Central memory CD8-positive, alpha-beta T cell (primary cell): ENCODE results near the gene SMDT1.
"Not testable (repeated sequence)": the region's sequence is repeated elsewhere in the genome, so short reads cannot be mapped to it uniquely, and the experiment has no call there.

ENCODE experiments used
- ATAC-seq: fragments of 150-1000 bp; cut with Tn5 transposase; replicated peaks from 2 replicates; pipeline ENCODE4 v1.10.0; 2022; ENCODE audit warnings: mild to moderate bottlenecking, moderate FRiP score, moderate number of reproducible peaks; ENCODE audit not compliant: poor library complexity, severe bottlenecking; ENCODE audit errors: extremely low read depth
- DNase-seq, 2 donors: peaks; one replicate each; pipeline ENCODE4 v3.0.0; 2021; ENCODE audit warnings: low spot score in 2 of 2
- H3K27ac Mint-ChIP-seq: one replicate; pipeline ENCODE4 v1.8.0; 2022; ENCODE audit warnings: low read depth, mild to moderate bottlenecking, moderate library complexity, mixed read lengths
- H3K27me3 Mint-ChIP-seq: one replicate; pipeline ENCODE4 v1.8.0; 2022; ENCODE audit warnings: mixed read lengths
- H3K36me3 Mint-ChIP-seq: one replicate; pipeline ENCODE4 v1.8.0; 2022; ENCODE audit warnings: mild to moderate bottlenecking, moderate library complexity, mixed read lengths; ENCODE audit not compliant: insufficient read depth
- H3K4me1 Mint-ChIP-seq: one replicate; pipeline ENCODE4 v1.8.0; 2022; ENCODE audit warnings: mixed read lengths
- H3K4me3 Mint-ChIP-seq: one replicate; pipeline ENCODE4 v1.8.0; 2022; ENCODE audit warnings: mild to moderate bottlenecking, moderate library complexity, mixed read lengths
- H3K9me3 Mint-ChIP-seq: one replicate; pipeline ENCODE4 v1.8.0; 2022; ENCODE audit warnings: mixed read lengths

The SMDT1 gene

DNA sequence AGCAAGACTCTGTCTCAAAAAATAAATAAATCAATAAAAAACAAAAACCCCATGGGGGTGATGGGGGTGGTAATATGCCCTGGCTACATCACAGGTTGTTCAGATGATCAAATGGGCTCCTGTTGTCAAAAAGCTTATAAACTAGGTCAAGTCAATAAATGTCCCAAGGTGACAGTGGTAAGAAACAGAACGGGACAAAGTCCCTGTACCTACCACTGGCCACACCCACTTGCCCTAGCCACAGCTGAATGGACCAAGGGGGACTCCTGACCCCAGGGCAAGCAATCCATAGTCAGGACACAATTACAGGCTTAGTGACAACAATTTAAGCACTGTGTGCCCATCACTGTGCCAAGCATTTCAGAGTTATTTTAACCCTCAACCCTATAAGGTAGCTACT is 14.9 kb upstream of the SMDT1 start:
- H3K4me1 Mint-ChIP-seq: peaks cover 18% of the 10 kb centered on the region
- DNase-seq: no peak
- H3K4me3 Mint-ChIP-seq: no peak overlapping the region
- ATAC-seq: no peak
- no peak overlapping the region for H3K27ac Mint-ChIP-seq
- H3K9me3 Mint-ChIP-seq: no peaks in the 10 kb centered on the region
- H3K36me3 Mint-ChIP-seq: peaks cover 17% of the 10 kb centered on the region
- H3K27me3 Mint-ChIP-seq: no peaks in the 10 kb centered on the region

DNA sequence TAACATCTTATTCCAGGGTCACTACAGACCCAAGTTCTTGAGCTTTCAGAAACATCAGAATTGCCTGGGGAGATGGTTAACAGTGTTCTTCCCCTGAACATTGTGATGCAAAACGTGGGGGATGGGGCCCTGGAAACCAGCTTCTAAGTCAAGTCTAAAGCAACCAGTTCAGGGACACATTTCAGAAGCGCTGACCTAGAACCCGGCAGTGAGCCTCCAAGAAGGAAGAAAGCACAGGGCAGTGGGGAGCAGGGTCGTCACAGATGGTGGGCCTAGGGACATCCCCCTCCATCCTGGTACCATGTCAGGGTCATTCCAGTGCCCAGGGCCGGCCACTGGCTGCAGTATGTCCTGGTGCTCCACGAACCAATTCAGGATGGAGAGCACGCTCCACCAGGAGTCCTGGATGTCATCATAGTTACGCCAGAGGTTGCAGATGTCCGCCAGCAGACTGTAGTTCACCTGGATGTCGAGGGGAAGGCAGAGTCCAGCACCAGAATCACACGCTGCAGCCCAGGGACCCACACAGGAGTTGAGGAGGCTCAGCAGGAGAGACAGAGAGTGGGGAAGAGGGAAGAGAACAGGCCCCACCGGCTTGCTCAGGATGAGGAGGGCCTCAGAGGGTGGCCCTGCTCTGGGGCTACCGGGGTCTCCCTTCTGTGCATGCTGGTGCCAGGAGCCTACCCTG is 13.9 kb upstream of the SMDT1 start:
- DNase-seq (no peak), ATAC-seq (no peak)
- Mint-ChIP-seq H3K4me1 (peaks cover 28% of the 10 kb centered on the region), H3K9me3 (no peaks in the 10 kb centered on the region), H3K4me3 (no peak overlapping the region), H3K36me3 (peaks cover 16% of the 10 kb centered on the region), H3K27ac (peak overlapping the region; percentile 75), H3K27me3 (no peaks in the 10 kb centered on the region)

DNA sequence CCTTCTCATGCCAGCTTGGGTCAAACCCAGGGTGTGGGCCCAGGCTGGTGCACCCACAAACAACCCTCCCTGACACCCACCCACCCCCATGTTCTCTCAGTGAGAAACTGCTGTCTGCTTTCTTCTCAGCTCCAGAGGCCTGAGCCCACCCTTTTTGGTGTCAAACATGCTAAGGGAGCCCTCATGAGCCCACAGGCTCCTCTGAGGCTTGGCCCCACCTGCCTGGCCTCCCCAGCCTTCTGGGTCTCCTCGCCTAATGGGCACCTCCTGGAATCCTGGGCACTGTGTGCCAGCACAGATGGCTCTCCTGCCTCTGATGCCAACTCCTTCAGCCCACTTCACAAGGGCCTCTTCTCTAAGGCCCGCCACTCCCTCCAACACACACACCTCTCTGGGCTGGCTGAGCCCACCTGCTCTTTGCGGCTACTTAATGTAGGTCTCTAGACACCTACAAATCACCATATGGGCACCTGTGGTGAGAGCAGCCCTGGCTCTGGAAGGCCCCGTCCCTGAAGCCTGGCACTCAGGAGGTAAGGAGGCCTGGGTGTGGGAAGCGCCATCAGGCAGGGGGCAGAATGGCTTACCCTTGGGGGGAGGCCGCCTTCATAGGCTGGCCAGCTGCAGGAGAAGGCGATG is 13.3 kb upstream of the SMDT1 start:
- no peaks in the 10 kb centered on the region for H3K9me3 Mint-ChIP-seq
- peaks cover 16% of the 10 kb centered on the region for H3K36me3 Mint-ChIP-seq
- H3K4me1 Mint-ChIP-seq: peaks cover 35% of the 10 kb centered on the region

DNA sequence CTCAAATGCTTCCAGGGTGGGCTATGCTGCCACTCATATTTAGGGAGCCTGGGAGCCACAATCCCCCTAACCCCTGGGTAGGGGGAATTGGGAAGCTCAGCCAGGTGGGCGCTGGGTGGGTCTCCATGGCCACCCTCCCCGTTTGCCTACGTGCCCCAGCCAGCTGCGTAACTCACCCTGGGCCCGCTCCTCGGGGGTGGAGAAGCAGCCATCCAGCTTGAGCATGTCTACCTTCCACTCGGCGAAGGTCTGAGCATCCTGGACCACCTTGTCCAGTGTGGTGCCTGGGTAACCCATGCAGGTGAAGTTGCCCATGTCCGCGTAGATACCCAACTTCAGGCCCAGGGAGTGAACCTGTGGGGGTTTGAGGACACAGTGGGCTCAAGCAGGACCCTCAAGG is 12.6 kb upstream of the SMDT1 start:
- Mint-ChIP-seq H3K27ac (no peak overlapping the region), H3K4me1 (peaks cover 39% of the 10 kb centered on the region), H3K4me3 (no peak overlapping the region), H3K36me3 (peaks cover 16% of the 10 kb centered on the region), H3K9me3 (no peaks in the 10 kb centered on the region), H3K27me3 (no peaks in the 10 kb centered on the region)
- ATAC-seq (no peak), DNase-seq (no peak)

More for the DNA sequence above, 13.3 kb upstream of the SMDT1 start:
- Mint-ChIP-seq H3K27ac (peak overlapping the region; percentile 75), H3K4me3 (no peak overlapping the region), H3K27me3 (no peaks in the 10 kb centered on the region)
- DNase-seq (no peak), ATAC-seq (no peak)

DNA sequence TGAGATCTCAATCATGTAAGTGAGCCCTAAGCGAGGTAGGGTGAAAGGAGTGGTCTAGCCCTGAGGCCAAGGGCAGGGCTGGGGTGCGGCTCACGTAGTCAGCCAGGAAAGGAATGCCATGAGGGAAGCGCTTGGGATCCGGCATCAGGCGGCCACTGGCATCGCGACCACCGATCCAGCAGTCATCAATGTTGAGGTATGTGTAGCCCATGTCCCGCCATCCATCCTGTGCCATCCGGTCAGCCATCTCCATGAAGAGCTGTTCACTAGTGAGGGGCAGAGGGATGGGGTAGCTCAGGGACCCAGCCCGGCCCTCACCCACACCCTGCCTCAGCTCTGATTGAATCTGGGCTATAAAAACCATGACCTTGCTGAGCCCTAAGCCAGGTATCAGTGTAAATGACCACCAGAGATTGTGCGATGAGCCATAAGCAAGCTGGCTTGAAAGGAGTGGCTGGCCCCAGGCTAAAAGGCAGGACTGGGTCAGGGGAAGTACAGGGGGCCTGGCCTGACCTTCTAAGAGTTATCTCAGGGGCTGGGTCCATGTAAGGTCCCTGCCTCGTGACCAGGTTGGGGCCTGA is 11.7 kb upstream of the SMDT1 start:
- Mint-ChIP-seq H3K36me3 (peaks cover 10% of the 10 kb centered on the region), H3K27ac (no peak overlapping the region), H3K9me3 (no peaks in the 10 kb centered on the region), H3K27me3 (no peaks in the 10 kb centered on the region), H3K4me3 (no peak overlapping the region), H3K4me1 (peaks cover 39% of the 10 kb centered on the region)
- no peak for DNase-seq
- ATAC-seq: no peak

DNA sequence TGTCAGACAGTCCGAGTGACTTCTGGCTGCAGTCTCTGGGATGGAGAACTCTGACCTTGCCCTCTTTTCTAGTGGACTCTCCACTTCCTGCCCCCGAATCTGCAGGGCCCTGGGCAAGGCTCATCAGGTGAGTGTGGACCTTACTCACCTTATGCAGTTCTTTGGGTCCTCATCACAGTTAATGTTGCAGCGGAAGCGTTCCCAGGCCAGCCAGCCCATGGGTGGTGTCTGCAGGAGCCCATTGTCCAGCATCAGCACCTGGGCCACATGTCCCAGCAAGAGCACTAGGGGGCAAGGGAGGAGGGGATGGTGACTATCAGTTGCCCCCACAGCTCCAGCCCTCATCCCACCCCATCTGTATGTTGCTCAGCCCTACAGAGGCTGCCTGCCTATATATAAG is 11.2 kb upstream of the SMDT1 start:
- Mint-ChIP-seq H3K4me3 (no peak overlapping the region), H3K9me3 (no peaks in the 10 kb centered on the region), H3K27ac (no peak overlapping the region), H3K36me3 (peaks cover 10% of the 10 kb centered on the region), H3K4me1 (peaks cover 39% of the 10 kb centered on the region), H3K27me3 (no peaks in the 10 kb centered on the region)
- ATAC-seq (no peak), DNase-seq (no peak)

DNA sequence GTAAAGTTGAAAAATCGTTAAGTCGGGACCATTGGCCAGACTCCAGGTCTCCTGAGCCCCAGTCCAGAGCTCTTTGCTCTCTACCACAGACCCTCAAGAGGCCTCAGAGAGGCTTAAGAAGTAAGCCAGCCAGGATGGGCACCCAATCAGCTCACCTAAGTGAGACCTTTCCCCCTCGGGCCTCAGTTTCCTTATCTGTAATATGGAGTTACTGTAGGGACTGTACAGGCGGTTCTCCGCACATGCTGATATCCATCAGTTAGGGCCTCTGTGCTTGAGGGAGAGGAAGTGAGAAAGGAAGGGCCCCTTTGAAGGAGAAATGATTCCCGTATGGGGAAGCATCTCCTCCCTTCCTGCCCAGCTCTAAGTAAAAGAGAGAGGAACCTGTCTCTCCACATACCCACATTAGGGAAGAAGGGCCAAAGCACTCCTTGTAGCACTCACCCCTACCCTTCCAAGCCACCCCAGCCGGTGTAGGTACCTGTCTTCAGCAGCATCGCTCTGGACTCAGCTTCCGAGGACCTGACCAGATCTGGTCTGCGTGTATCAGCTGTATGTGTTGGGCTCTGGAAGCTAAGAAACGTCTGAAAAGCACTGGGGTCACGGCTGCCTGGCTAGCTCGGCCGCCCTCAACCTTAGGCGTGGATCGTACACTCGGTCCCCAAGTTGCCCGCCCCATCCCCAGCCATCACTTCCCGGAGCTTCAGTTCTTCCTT is 9.5 kb upstream of the SMDT1 start:
- ATAC-seq (peak; percentile 8), DNase-seq (no peak)
- Mint-ChIP-seq H3K36me3 (peaks cover 9% of the 10 kb centered on the region), H3K4me3 (peak overlapping the region; percentile 94), H3K4me1 (peaks cover 40% of the 10 kb centered on the region), H3K27ac (peak overlapping the region; percentile 87), H3K27me3 (no peaks in the 10 kb centered on the region), H3K9me3 (no peaks in the 10 kb centered on the region)

DNA sequence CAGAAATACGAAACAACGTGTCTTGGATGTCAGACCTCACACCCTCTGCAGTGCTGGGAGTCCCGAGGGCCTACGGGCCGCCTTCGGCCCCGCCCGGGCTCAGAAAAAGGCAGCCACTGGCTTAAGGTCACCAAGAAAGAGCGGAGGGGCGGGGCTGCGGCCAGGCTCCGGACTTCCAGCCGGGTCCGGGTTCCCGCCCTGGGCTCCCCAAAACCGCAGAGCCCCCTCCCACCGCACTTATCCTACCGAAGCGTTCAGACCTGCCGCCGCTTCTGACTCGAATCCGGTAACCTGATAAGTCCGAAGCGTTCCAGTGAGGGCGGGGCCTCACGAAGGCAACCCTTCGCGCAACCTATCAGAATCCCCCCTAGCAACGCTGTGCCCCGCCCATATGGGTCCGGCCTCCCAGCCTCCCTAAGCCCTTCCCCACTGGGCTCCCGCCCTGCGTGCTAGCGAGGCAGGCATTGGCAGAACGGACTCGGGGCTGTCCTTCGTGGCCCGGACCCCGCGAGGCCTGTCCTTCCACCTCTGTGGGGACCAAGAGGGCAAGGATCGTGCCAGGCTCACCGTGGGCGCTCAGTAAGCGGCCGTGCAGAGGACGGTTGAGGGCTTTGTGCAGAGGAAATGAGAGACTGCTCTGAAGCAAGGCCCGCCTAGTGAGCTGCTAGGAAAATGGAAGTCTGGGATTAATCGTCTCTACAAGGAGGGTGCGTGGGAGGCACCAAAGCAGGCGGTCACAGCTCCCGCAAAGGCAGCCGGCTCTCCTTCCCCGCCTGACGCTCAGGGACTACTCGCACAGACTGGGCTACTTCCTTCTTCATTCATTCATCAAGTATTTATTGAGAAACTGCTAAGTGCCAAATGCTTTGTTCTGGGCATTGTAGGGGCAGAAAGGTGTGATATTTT is 8.7 kb upstream of the SMDT1 start, which contains the start of gene NAGA:
Gene NAGA, minus strand, starts transcription at position 296 of the 906 bp plus-strand sequence. CDS start 515 bp downstream, outside the sequence.
- H3K4me3 Mint-ChIP-seq: peak within 1 kb of the TSS; percentile 94

DNA sequence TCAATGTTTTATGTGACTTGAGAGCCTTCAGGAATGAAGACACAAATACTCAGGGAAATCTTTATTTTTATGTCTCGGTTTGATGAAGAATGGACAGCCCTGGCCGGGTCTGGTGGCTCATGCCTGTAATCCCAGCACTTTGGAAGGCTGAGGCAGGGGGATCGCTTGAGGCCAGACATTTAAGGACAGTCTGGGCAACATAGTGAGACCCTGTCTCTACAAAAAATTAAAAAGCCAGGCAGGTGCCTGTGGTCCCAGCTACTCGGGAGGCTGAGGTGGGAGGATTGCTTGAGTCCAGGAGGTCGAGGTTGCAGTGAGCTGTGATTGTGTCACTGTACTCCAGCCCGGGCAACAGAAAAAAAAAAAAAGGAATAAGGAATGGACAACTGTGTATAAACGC is 8.0 kb upstream of the SMDT1 start:
- H3K36me3 Mint-ChIP-seq, H3K9me3 Mint-ChIP-seq, H3K27me3 Mint-ChIP-seq, ATAC-seq, DNase-seq: not testable (repeated sequence)
- Mint-ChIP-seq H3K27ac (peak overlapping the region; percentile 87), H3K4me1 (peaks cover 39% of the 10 kb centered on the region), H3K4me3 (peak overlapping the region; percentile 94)

More for the DNA sequence above, 8.7 kb upstream of the SMDT1 start, which contains the start of gene NAGA:
- peak; percentile 84 for DNase-seq
- Mint-ChIP-seq H3K27ac (peak within 1 kb of the TSS; percentile 87), H3K27me3 (no peaks in the 10 kb centered on the region), H3K4me1 (peaks cover 39% of the 10 kb centered on the region), H3K9me3 (no peaks in the 10 kb centered on the region), H3K36me3 (peaks cover 6% of the 10 kb centered on the region)
- peak; percentile 99 for ATAC-seq

DNA sequence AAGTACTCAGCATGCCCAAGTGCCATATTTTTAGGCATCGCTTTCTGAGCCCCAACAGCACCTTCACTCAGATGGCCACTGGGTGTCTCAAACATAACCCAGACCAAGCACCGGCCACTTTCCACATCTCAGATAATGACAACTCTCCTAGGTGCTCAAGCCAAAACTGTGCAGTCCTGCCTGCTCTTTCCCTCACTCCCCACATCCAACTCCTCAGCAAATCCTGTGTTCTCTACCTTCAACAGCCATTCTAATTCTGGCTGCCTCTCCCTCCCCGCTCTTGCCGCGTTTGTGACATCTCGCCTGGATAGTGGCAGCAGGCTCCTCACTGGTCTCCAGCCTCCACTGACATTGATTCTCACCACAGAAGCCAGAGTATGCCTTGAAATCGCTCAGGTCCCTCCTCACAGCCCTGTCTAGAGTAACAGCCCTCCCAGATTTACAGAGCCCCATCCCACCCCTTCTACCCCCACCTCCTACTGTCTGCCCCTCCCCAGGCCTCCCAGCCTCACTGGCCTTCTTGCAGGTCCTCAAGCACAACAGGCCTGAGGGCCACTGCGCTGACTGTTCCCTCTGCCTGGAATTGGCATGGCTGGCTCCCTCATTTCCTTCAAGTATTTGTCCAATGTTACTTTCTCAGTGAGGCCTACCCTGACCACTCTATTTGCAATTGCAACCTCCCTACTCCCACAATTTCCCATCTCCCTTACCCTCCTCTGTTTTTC is 6.7 kb upstream of the SMDT1 start:
- DNase-seq: no peak
- H3K27ac Mint-ChIP-seq: no peak overlapping the region
- ATAC-seq: no peak
- no peaks in the 10 kb centered on the region for H3K27me3 Mint-ChIP-seq
- peaks cover 34% of the 10 kb centered on the region for H3K4me1 Mint-ChIP-seq
- H3K4me3 Mint-ChIP-seq: peak overlapping the region; percentile 26
- H3K9me3 Mint-ChIP-seq: no peaks in the 10 kb centered on the region
- peaks cover 4% of the 10 kb centered on the region for H3K36me3 Mint-ChIP-seq

DNA sequence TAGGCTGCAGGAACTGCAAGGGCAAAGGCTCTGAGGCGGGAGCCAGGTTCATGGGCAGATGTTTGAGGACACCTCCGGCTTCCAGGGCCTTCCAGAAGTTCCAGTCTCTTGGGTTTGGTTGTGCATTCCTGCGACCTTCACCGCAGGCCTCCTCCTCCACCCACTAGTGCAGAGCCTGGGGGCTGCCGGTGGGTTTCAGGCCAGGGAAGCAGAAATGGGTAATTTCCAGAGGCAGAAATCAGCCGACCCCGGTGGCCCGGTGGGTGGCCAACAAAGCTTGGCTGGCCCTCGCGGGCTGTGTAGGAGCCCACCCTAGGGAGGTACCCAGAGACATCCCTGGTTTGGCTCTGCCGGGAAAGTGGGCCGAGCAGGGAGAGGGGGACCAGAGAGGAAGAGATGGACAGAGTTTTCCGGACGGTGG is 5.9 kb upstream of the SMDT1 start:
- Mint-ChIP-seq H3K27me3 (no peaks in the 10 kb centered on the region), H3K9me3 (no peaks in the 10 kb centered on the region), H3K4me1 (peaks cover 31% of the 10 kb centered on the region), H3K36me3 (peaks cover 4% of the 10 kb centered on the region), H3K4me3 (peak overlapping the region; percentile 26), H3K27ac (no peak overlapping the region)
- DNase-seq: no peak
- no peak for ATAC-seq
